Brain pericyte (primary cell): ENCODE results near the gene CCDC158.
"Not testable (repeated sequence)": the region's sequence is repeated elsewhere in the genome, so short reads cannot be mapped to it uniquely, and the experiment has no call there.

ENCODE experiments used
- DNase-seq: peaks from one replicate; pipeline ENCODE4 v3.0.0-alpha.2; 2012; ENCODE audit warnings: low read depth, low spot score

Gene CCDC158

DNA sequence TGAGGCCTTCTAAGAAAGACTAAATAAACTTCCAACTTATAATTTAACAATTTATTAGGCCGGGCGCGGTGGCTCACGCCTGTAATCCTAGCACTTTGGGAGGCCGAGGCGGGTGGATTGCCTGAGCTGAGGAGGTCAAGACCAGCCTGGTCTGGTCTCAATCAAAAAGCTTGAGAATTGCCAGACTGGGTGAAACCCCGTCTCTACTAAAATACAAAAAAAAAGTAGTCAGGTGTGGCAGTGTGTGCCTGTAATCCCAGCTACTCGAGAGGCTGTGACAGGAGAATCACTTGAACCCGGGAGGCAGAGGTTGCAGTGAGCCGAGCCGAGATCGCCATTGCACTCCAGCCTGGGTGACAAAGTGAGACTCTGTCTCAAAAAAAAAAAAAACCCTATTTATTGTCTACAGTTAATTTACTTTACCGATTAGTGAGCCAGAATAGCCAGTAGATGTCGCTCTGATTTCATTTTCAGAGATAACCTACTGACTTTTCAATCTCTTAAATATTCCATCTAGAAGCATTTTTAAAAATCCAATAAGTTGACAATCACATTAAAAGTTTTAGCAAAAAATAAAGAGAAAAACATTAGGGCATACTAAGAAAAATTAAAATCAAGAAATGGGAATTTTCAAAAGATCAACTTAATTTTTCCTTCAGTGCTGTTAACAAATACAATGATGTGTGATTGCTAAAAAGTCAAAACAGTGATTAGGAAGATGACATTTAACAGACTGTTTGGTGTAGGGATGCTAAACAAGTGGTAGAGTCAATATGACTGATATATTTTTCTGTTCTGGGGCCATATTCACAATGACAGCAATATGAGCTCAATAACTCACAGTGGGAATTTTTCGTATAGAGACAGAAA lies 9.8 kb upstream of the CCDC158 start:
- DNase-seq, result no peak

DNA sequence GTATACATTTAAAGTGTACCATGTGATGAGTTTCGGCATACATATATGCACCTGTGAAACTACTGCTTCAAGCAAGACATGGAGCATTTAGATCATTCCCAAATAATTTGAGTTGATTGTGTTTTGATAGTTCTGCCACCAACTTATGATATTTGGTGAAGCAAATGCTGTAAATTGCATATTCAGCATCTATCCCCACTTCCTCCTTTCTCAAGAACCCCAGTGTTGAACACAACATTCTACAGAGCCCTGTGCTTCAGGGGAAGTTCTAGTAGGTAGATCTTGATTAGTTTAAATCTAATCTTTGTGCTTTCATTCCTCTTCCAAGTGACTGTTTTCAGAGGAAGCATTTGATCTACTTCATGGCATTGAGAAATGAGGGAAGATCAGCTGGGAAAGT lies 8.7 kb upstream of the CCDC158 start:
- no peak for DNase-seq

DNA sequence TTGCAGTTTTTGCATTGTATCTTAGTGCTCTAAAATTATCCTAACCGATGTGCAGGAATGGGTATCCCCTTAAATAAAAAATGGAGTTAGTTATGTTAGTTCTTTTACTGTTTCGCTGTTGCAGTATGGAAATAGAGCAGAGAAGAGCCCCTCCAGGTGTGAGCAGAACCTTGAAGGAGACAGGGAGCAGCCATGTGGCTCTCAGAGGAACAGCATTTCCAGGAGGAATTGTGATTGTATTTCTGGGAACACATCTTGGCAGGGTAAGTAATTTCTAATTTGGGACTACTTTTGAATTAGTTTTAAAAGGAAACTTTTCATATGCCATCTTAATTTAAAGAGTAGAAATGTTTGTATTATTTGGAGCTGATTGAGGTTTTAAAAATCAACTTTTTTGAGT lies 5.3 kb upstream of the CCDC158 start:
- no peak for DNase-seq

DNA sequence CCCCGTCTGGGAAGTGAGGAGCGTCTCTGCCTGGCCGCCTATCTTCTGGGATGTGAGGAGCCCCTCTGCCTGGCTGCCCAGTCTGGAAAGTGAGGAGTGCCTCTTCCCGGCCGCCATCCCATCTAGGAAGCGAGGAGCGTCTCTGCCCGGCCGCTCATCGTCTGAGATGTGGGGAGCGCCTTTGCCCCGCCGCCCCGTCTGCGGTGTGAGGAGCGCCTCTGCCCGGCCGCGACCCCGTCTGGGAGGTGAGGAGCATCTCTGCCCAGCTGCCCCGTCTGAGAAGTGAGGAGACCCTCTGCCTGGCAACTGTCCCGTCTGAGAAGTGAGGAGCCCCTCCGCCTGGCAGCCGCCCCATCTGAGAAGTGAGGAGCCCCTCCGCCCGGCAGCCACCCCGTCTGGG lies 2.2 kb upstream of the CCDC158 start:
- not testable (repeated sequence) for DNase-seq

DNA sequence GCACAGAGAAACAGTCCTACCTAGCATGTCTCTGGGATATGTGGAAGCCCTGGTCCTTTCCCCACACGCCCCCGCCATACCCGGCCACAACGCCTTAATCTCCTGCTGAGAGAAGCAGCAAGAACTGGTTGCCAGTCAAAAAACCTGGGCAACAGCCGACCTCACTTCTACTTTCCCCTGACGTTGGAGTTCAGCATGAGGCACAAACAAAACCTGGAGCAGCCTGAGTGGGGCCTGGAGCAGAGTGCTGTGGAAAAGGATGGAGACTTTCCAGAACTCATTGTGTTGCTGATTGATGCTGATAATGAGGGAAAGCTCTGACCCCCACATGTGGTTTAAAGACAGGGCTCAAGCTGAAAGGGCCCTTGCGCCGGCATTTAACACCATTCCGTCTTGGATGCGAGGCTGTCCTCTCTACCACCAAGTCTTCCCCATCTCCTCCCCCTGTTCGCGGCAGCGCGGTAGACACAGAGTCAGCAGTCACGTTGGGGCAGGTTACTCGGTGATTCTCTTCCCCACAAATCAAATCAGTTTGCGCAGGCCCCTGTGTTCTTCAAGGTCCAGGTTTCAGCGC lies 666 bp downstream of the CCDC158 start:
- no peak for DNase-seq

DNA sequence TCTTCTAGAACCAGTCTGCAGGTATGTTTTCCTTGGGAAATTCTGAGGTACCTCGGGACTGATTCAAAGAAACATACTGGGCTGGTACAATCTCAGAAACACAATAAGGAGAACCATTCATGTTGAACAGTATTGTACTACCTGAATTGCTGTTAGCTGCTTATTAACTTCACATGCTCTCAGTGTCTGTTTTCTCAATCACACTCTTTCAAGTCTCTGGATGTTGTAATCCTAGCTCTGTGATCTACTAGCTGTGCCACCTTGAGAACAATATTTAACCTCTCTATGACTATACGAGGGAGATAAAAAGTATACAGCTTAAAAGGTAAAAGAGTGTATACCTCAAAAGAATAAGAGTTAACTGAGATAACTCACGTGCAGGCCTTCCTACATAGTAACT lies 10.3 kb downstream of the CCDC158 start:
- DNase-seq, result no peak

DNA sequence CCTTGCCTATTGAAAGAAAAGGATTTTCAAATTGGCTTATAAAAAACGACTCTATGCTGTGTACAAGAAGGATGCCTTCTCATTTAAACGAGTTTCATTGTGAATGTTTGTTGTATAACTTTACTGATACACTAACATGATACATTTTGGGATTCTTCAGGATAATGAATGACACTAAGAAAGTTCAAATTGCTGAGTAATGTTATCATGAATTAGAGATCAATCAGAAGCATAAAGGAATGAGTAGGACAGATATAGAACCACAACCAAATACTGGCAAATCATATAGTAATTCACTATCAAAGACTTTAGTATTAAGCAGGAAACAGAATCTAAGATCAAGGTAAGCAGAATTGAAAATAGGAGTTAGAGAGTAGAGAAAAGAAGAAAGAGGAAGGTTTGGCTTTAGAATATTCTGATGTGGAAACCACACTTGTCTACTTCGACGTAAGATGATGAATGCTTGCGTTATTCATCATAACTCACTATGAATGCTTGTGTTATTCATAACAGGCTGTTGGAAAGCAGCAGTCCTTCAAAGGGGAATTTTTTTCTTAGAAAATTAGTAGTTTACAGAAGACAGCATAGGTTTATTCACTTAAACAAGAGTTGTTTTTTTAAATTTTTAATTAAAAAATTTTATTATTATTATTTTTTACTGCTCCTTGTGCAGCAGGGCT lies 13.4 kb downstream of the CCDC158 start:
- DNase-seq, result no peak

DNA sequence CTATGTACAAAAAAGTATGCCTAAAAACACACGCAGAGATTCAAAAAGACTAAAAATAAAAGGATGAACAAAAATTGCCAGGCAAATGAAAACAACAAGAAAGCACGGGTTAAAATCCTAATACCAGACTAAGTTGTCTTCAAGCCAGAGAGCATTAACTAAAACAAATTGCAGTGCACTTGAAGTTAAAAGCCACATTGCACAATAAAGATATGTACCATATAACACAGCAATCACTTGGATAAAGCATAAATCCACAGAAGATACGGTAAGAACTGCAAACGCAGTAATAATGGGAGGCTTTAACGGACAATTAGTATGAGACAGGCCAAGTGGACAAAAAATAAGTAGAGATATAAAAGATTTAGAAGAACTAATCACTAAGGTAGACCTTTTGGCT lies 14.9 kb downstream of the CCDC158 start:
- no peak for DNase-seq

DNA sequence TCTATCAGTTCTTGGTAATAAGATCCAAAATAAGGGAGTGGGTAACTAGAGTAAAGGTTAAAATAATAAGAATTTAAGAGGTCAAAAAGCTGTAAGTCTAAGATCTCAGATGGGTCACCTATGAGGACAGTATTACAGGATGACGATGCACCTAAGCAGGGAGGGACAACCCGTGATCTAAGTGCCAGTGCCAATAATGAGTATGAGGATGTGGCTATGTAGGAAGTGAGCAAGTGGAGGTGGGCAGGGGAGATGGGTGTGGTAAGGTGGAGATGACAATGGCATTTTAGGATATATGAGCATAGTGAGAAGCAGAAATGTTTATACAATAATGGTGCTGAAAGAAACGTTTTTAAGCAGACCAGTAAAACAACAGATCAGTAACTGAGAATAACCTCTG lies 19.3 kb downstream of the CCDC158 start:
- no peak for DNase-seq

DNA sequence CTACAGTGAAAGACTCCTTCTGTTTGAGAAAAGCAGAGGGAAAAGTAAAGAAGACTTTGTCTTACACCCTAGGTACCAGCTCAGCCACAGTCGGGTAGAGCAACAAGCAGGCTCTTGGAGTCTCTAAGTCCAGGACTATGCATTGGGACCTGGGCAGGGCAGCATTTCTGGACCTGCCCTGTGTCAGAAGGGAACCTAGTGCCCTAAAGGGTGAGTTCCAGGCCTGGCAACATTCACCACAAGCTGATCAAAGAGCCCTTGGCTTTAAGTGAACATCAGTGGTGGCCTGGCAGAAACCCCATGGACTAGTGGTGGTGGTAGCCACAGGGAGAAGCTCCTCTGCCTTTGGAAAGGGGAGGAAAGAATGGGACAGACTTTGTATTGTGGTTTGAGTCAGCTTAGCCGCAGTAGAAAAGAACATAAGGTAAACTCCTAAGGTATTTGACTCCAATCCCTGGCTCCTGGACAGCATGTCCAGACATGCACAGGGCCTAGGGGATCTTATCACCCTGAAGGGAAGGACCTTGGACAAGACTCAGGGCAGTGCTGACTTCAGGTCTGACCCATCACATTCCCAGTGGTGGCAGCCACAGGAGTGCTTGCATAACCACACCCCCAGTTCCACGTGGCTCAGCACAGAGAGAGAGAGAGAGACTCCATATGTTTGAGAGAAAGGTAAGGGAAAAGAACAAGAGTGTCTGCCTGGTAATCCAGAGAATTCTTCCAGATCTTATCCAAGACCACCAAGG lies 32.6 kb downstream of the CCDC158 start:
- no peak for DNase-seq

DNA sequence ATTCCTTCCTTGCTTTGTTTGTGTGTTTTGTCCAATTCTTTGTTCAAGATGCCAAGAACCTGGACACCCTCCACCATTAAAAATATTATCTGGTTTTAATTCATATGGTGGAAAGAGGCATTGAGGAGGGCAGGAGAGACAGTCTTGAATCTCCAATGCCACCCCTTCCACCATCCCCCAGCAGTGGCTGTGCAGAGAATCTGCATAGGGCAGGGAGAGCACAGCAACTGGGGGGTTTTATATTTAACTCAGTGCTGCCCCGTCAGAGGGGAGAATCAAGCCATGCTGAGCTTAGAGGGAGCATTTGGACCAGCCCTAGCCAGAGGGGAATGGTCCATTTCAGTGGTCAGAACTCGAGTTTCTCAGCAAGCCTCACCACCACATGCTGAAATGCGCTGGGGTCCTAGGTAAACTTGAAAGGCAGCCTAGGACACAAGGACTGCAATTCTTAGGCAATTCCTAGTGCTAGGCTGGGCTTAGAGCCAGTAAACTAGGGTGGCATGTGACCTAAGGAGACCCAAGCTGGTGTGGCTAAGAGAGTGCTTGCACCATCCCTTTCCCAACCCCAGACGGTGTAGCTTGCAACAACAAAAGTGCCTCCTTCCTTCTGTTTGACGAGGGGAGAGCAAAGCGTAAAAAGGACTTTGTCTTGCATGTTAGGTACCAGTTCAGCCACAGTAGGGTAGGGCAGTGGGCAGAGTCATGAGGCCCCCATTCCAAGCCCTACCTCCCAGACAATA lies 34.2 kb downstream of the CCDC158 start:
- no peak for DNase-seq

DNA sequence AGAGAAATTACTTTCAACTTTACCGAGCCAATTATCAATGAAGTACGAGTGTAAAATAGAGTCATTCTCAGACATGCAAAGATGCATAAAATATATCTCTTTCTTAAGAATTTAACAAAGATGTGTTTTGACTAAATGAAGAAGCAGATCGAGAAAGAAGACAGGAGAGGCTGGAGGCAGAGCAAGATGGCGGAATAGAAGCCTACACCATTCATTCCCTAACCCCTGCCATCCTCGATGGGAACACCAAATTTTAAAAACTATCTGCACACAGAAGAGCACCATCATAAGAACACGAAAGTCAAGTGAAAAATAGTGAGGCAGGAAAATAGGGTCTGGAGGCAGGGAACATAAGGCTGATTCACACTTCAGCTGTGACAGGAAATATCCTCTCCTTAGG lies 35.0 kb downstream of the CCDC158 start:
- no peak for DNase-seq

DNA sequence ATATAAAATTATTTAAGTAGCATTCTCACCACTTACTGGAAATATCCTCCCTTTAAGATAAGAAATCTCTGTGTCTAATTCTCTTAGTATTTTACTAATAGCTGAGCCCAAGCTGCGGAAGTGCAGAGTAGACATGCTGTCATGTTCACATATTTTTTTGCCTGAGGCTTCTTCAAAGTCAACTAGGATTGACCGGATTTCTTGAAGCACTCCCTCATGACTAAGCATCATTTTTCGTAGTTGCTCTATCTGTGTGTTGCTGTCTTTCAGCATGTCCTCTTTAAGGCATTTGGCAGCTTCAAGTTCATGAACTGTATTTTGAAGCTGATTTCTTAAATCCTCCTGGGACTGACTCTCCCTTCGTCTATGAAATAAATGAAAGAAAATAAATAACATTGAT lies 36.9 kb downstream of the CCDC158 start:
- no peak for DNase-seq

DNA sequence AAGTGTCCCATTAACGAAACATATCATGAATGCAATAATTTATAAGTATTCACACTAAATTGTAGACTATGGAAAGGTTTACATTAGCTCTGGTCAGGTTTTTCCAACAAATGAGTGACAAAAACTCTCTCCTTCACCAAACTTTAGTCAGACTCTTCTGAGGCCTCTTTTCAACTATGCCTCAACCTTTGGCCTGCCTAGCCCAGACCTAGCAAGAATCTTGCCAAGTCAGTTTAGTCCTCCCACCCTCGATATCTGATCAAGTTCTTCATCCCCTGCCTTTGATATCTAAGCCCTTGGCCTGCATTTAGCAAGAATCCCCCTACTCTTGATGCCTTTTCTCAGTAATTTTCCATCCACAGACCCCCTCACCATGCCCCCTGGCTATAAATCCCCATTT lies 37.9 kb downstream of the CCDC158 start:
- no peak for DNase-seq

DNA sequence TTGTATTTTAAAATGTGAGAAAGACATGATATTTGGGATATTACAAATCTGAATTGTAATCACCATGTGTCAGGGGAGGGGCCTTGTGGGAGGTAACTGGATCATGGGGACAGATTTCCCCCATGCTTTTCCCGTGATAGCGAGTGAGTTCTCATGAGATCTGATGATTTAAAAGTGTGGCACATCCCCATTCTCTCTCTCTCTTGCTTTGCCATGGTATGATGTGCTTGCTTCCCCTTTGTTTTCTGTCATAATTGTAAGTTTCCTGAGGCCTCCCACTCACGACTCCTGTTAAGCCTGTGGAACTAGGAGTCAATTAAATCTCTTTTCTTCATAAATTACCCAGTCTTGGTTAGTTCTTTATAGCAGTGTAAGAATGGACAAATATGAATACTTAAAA lies 39.0 kb downstream of the CCDC158 start:
- DNase-seq, result no peak

DNA sequence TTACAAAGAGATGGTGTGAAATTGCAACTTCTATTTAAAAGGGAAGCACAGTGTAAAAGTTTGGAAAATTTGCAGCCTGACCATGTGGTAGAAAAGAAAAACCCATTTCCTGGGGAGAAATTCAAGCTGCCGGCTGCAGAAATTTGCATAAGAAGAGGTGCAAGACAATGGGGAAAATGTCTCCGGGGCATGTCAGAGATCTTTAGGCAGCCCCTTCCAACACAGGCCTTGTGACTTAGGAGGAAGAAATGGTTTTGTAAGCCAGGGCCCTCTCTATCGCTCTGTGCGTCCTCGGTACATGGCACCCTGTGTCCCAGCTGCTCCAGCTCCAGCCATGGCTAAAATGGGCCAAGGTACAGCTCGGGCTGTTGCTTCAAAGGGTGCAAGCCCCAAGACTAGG lies 40.4 kb downstream of the CCDC158 start:
- DNase-seq, result no peak

DNA sequence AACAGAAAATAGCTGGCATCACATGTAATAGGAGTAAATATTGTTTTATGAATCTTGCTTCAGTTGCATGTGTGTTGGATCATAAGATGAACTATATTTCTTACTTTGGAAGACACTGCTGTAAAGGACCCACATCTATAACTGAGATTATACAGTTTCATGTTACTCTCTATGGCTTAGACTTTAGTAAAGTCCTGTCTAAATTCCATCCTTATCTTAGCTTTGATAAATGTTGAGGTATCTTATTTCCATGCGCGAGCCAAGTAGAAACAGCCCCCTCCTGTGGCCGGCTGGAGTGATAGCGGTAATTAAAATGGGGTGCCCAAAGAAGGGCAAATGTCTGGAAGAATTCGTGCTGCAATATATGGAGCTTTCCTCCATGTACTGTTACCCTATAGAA lies 43.0 kb downstream of the CCDC158 start:
- DNase-seq, result no peak

DNA sequence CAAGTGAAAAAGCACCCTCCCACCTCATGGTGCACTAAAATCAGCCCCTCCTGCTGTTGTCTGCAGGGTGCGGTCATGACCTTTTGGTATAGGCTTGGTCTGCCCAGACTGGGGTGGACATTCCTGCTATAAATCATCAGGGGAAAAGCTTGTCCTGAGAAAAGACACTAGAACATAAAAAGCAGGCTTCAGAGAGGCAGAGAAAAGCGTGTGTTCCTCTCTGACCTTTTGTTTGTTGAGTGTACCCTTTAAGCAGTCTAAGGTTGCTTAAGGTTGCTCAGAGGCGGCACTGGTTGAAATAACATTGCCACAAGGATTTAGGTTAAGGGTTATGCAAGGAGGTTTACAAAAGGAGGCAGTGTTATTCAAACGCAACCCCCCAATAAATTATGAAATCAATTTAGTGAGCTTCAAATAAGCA lies 43.5 kb downstream of the CCDC158 start:
- no peak for DNase-seq

DNA sequence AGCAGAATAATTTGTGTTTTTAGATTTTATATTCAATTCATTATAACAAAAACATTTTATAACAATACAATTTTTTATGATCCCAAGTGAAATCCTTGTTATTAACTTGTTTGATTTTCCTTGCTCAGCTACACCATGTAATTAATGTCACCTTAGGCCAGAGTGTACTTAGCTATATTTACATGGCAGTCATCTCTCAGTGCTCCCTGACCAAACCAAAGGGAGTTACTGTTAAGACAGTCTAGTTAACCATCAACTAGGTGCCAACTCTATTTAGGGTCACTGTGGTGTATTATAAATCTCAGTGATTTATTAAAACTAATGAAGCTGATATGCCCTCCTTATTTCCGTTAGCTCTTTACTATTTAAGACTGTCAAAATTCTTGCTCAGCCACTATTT lies 44.4 kb downstream of the CCDC158 start:
- no peak for DNase-seq

DNA sequence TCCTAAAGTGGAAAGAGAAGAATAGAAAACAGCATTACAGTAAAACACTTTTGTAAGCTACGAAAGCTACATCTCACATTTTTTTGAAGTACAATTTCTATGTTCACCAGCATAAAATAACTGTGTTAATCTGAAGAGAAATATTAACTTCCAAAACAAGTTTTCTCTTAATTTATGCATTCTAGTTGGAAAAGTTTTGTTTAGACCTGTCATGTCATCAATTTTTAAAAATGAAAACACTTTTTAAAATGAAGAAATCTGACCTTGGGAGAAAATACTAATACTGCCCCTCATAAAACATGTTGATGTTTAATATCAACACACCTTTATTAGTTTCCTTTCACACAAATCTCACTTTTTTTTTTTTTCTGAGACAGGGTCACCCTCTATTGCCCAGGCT lies 45.2 kb downstream of the CCDC158 start:
- DNase-seq, result no peak

DNA sequence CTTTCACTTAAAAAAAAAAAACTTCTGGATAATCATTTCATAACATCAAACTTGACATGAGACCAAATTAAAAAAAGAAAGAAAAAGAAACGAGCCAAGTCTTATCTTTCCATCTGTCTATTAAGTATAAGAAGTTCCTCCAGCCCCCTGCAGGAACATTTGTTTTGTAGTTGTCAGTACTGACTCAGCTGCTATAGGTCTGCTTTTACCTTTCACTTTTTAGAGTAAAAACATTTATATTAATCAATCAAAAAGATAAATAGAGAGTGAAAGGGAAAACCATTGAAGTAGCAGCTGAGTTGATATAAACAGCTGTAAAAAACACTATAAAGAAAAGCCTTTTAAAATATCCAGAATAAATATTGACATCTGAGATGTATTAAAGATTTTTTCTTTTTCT lies 46.1 kb downstream of the CCDC158 start:
- no peak for DNase-seq
